ENCODE results near the gene FHIT.

GRCh38 chr3:60755094-60755493 lies 496.2 kb downstream of the FHIT start:
- TF ChIP-seq PKNOX1 (IDR thresholded peaks at IDR 0.05) (no peak), CTCF (IDR thresholded peaks at IDR 0.05 in 2 of 3, conservative IDR thresholded peaks at IDR 0.05 in 1 of 3; ENCODE audit: control insufficient read depth in 2 of 3, extremely low read depth in 1 of 3, insufficient read depth in 1 of 3, low read depth in 3 of 3, low read length in 3 of 3) (peak; percentile 18 to 40 (median 32); a peak in 4 of 6 replicates), USF2 (IDR thresholded peaks at IDR 0.05; ENCODE audit: borderline replicate concordance, low read depth, low read length) (no peak)
